GM19324 (cell line): ENCODE results near the gene GYG1.
"Not testable (repeated sequence)": the region's sequence is repeated elsewhere in the genome, so short reads cannot be mapped to it uniquely, and the experiment has no call there.

Experiments used
- ATAC-seq: cut with Tn5 transposase; IDR thresholded peaks from one replicate; pipeline ENCODE4 v1.9.1; 2021; ENCODE audit warnings: mild to moderate bottlenecking, moderate library complexity; ENCODE audit not compliant: unreplicated experiment, low FRiP score

GYG1 gene

DNA sequence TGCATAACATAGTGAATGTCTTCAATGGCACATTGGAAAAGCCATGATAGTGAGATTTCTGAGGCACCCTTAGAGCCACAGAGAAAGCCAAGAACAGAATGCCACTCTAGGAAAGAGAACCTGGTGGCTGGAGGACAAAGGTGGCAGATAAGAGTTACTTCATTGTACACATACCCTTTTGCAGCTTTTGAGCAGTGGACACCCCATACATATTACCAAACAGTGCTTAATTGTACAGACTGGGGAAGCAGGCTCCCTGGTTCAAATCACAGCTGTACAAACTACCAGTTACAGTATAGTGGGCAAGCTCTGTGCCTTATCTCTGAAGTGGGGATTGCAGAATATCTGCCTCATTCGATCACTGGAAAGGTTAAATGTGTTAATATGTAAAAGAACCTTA is 10.1 kb upstream of the GYG1 start:
- no peak for ATAC-seq

DNA sequence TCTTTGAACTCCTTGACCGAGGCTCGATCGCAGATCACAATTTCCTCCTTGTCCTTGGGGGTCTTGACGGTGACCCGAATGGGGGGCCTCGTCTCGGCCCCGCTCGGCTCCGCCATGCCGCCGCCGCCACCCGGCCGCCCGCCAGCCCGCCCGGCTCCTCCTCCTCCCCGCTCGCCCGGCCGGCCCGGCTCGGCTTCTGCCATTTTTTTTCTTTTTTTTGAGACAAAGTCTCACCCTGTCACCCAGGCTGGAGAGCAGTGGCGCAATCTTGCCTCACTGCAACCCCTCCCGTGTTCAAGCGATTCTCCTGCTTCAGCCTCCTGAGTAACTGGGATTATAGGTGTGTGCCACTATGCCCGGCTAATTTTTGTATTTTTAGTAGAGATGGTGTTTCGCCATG is 3.8 kb upstream of the GYG1 start:
- not testable (repeated sequence) for ATAC-seq

DNA sequence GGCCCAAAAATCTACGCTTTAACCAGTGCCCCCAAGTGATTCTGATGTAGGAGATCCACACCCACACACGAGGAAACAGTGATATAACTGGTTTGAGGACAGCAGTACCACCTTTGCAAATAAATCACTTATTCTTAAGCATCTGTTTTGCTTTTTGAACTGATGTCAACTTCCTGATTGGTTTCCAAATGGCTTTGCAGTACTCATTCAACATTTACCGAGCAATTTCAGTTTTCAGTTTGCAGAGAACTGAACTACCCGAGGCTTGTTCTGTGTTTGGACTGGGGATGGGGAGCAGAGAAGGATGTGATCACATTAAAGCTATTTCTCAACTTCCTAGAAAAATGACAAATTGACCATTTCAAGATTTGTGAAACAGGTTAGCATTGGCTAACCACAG is 1.1 kb upstream of the GYG1 start:
- ATAC-seq = no peak

- ATAC-seq = peak; percentile 32
These were observed 791 bp downstream of the GYG1 start for GRCh38 chr3:148992027-148992634.

DNA sequence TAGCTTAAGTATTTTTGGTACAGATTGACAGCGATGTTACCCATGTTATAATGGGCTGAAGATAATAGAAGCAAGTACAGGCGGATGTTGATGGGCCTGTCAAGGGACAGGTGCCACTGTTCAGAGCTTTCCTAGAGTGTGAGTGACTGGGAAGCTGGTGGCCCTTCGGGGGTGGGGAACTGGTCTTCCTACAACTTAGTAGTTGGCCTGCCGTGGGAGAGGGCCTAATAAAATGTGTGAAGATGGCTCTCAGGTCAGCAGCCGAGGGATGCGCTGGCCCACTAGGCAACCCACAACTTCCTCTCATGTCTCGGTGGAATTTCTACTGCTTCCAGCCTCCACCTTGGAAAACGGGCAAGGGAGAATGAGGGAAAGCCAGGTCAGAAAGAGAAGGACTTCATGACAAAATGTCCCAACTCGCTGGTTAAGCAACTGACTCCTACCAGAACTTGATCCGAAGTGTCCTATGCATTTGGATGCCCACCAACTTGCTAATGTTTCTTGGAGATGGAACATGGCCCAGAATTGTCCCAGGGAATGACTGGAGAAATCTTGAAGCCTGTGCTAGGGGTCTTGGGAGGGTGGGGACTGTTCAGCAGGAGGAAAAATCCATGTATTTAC is 1.4 kb downstream of the GYG1 start:
- no peak for ATAC-seq

- no peak for ATAC-seq
These were observed 6.3 kb downstream of the GYG1 start for GRCh38 chr3:148997623-148998022.

GRCh38 chr3:148998297-148998696 is 7.0 kb downstream of the GYG1 start:
- no peak for ATAC-seq

DNA sequence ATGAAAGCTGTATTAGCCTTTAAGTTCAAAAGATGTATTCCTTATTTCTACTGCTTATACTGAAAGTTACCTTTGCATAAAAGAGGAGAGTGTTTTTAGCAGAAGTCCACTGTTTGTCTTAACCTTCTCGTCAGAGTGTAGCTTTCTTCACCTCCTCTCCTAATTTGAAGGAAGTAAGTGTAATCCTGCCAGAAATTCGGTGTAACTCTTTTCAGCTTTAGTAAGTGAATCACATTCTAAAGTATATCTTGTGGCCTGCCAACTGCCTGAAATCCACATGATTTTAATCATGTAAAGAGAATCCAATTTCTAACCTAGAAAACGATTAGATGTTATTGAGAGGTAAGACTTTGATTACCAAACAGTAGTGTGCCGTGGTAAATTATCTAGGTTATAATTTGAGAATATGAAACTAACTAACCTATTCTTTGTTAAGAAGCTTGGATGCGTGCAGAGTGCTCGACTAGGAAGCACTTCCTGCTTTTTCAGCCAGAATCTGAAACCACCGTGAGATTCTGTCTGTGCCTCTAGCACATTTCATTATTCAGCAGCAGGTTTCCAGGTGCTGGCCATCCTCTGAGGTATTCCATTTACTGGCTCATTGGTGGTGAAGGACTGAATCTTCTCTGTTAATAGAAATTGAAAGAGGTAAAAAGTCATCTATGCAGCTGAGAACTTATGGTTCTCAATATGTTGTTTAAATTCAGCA is 7.5 kb downstream of the GYG1 start:
- no peak for ATAC-seq

- no peak for ATAC-seq
These were observed 8.5 kb downstream of the GYG1 start for GRCh38 chr3:148999806-149000205.

- no peak for ATAC-seq
These were observed 8.9 kb downstream of the GYG1 start for GRCh38 chr3:149000206-149000745.

GRCh38 chr3:149001727-149002126 is 10.4 kb downstream of the GYG1 start:
- no peak for ATAC-seq

GRCh38 chr3:149003653-149004305 is 12.4 kb downstream of the GYG1 start:
- ATAC-seq = peak; percentile 74

GRCh38 chr3:149004622-149005021 is 13.3 kb downstream of the GYG1 start:
- no peak for ATAC-seq

DNA sequence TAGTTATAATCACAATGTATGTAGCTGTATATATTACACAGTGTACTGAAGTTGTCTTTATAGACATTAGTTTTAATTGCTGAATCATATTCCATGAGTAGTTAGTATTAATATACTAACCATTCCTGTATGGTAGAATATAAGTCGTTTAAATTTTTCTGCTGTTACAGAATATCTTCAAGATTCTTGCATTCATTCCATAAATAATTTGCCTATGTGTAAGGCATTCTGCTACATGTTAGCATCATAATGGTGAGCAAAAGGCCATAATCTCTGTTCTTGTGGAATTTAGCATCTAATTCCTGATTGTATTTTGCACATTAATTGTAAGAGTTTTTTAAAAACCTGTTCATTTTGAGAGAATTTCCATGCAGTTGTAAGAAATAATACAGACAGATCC is 14.1 kb downstream of the GYG1 start:
- no peak for ATAC-seq

- no peak for ATAC-seq
These were observed 16.4 kb downstream of the GYG1 start for GRCh38 chr3:149007567-149008257.

- no peak for ATAC-seq
These were observed 18.4 kb downstream of the GYG1 start for GRCh38 chr3:149009732-149010131.

GRCh38 chr3:149010504-149010951 is 19.2 kb downstream of the GYG1 start:
- ATAC-seq = no peak

GRCh38 chr3:149010966-149011365 is 19.6 kb downstream of the GYG1 start:
- ATAC-seq = no peak

GRCh38 chr3:149011676-149012075 is 20.3 kb downstream of the GYG1 start:
- no peak for ATAC-seq

GRCh38 chr3:149013726-149014125 is 22.4 kb downstream of the GYG1 start:
- ATAC-seq = no peak

- no peak for ATAC-seq
These were observed 24.1 kb downstream of the GYG1 start for GRCh38 chr3:149015393-149015792.
